Transverse colon (tissue), 4 donors: Measurements from ENCODE around the gene BBS4.

ENCODE experiments used
- POLR2A ChIP-seq: fragments of 450-650 bp; IDR thresholded peaks from one replicate; pipeline ENCODE4 v1.6.1; 2016; ENCODE audit warnings: antibody characterized with exemption, mild to moderate bottlenecking, moderate library complexity
- POLR2AphosphoS5 ChIP-seq, 3 donors: sonication (generic); formaldehyde crosslinking; IDR thresholded peaks; one replicate each; pipeline ENCODE4 v1.6.1; 2016; ENCODE audit warnings: antibody characterized with exemption in 3 of 3
- TF ChIP-seq, protein P1 (sequence below), 5 experiments: fragments of 200-600 bp in 3 of 5; fragments of 450-650 bp in 2 of 5; sonication (generic) in 3 of 5; IDR thresholded peaks; 1 replicate in 2 of 5; 2 replicates in 3 of 5; pipeline ENCODE4 v1.5.1; 2016 to 2017; ENCODE audit warnings: antibody characterized with exemption in 5 of 5, inconsistent platforms in 3 of 5, mild to moderate bottlenecking in 2 of 5, moderate library complexity in 1 of 5

DNA sequence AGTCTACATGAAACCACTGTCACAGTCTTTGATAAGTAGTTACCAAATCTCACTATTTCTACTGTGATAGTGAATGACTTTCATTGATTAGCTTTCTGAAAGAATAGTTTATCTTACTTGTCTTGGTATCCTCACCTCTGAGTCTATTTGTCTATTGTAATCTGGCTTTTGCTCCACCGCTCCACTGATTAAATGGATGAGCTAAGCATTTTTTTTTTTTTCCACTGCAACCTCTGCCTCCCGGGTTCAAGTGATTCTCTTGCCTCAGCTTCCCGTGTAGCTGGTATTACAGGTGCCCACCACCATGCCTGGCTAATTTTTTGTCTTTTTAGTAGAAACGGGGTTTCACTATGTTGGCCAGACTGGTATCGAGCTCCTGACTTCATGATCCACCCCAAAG lies 12.9 kb downstream of the BBS4 start:
- TF ChIP-seq POLR2AphosphoS5 (IDR thresholded peaks at IDR 0.05) (no peak), POLR2A (no peak)
- TF ChIP-seq, protein P1, sequence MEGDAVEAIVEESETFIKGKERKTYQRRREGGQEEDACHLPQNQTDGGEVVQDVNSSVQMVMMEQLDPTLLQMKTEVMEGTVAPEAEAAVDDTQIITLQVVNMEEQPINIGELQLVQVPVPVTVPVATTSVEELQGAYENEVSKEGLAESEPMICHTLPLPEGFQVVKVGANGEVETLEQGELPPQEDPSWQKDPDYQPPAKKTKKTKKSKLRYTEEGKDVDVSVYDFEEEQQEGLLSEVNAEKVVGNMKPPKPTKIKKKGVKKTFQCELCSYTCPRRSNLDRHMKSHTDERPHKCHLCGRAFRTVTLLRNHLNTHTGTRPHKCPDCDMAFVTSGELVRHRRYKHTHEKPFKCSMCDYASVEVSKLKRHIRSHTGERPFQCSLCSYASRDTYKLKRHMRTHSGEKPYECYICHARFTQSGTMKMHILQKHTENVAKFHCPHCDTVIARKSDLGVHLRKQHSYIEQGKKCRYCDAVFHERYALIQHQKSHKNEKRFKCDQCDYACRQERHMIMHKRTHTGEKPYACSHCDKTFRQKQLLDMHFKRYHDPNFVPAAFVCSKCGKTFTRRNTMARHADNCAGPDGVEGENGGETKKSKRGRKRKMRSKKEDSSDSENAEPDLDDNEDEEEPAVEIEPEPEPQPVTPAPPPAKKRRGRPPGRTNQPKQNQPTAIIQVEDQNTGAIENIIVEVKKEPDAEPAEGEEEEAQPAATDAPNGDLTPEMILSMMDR (IDR thresholded peaks at IDR 0.05): no peak
